Measurements from ENCODE around the gene C14orf39. TPM values are rescaled to one million over a fixed set of nuclear protein-coding genes. Genes with fewer than 3 reads are reported as not detected.
"Not testable (repeated sequence)": the region's sequence is repeated elsewhere in the genome, so short reads cannot be mapped to it uniquely, and the experiment has no call there.

The C14orf39 gene
- total RNA-seq, 1 experiment from 2014 or later, result 2.5 TPM

DNA sequence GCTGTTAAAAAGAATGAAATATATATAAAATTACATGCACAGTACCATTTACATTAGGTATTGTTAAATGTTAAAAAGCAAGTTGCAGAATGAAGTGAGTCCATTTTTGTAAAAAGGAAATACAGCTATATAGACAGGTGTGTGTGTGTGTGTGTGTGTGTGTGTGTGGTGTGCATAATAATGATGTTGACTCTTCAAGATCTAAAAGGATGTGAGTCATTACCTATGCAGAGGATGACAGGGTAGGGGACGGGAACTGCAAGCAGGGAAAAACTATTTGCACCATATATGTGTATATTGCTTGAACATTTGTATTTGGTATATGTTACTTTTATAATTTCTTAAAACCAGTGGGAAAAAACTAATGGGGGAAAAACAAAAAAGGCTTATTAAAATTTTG lies 3.1 kb downstream of the C14orf39 start:
- ATAC-seq, result no peak
- H3K9me3 Mint-ChIP-seq, result peaks cover 14% of the 10 kb centered on the region

GRCh38 chr14:60480248-60480647 lies 5.6 kb downstream of the C14orf39 start:
- POLR2A ChIA-PET; H3K27me3 Mint-ChIP-seq (ENCODE audit: low read depth); CTCF ChIA-PET; H3K4me1 Mint-ChIP-seq; DNase-seq (ENCODE audit: low spot score); H3K27ac Mint-ChIP-seq; ATAC-seq; H3K4me3 Mint-ChIP-seq: not testable (repeated sequence)
- H3K9me3 Mint-ChIP-seq, result peaks cover 26% of the 10 kb centered on the region
- peaks cover 17% of the 10 kb centered on the region for H3K36me3 Mint-ChIP-seq

More for the DNA sequence above, 3.1 kb downstream of the C14orf39 start:
- ChIA-PET POLR2A (no interaction called here), CTCF (no interaction called here)
- TF ChIP-seq ATF1 (CRISPR knock-in tag; IDR thresholded peaks at IDR 0.05) (no peak), RELA (CRISPR knock-in tag; IDR thresholded peaks at IDR 0.05; ENCODE audit: borderline replicate concordance) (no peak), TEAD4 (CRISPR knock-in tag; IDR thresholded peaks at IDR 0.05) (no peak), CREM (CRISPR knock-in tag; IDR thresholded peaks at IDR 0.05) (no peak), ZNF219 (CRISPR knock-in tag; IDR thresholded peaks at IDR 0.05; ENCODE audit: borderline replicate concordance) (no peak), ZNF423 (CRISPR knock-in tag; IDR thresholded peaks at IDR 0.05) (no peak), GABPB1 (CRISPR knock-in tag; IDR thresholded peaks at IDR 0.05) (no peak), NFE2L1 (CRISPR knock-in tag; IDR thresholded peaks at IDR 0.05) (no peak), MAX (CRISPR knock-in tag; IDR thresholded peaks at IDR 0.05) (no peak), ZNF532 (CRISPR knock-in tag; IDR thresholded peaks at IDR 0.05; ENCODE audit: borderline replicate concordance) (no peak), SOX15 (CRISPR knock-in tag; IDR thresholded peaks at IDR 0.05) (no peak), JUN (CRISPR knock-in tag; IDR thresholded peaks at IDR 0.05) (no peak)
- TF ChIP-seq, protein P1, sequence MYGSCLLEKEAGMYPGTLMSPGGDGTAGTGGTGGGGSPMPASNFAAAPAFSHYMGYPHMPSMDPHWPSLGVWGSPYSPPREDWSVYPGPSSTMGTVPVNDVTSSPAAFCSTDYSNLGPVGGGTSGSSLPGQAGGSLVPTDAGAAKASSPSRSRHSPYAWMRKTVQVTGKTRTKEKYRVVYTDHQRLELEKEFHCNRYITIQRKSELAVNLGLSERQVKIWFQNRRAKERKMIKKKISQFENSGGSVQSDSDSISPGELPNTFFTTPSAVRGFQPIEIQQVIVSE (CRISPR knock-in tag; IDR thresholded peaks at IDR 0.05; ENCODE audit: borderline replicate concordance), result no peak
- TF ChIP-seq, protein P2, sequence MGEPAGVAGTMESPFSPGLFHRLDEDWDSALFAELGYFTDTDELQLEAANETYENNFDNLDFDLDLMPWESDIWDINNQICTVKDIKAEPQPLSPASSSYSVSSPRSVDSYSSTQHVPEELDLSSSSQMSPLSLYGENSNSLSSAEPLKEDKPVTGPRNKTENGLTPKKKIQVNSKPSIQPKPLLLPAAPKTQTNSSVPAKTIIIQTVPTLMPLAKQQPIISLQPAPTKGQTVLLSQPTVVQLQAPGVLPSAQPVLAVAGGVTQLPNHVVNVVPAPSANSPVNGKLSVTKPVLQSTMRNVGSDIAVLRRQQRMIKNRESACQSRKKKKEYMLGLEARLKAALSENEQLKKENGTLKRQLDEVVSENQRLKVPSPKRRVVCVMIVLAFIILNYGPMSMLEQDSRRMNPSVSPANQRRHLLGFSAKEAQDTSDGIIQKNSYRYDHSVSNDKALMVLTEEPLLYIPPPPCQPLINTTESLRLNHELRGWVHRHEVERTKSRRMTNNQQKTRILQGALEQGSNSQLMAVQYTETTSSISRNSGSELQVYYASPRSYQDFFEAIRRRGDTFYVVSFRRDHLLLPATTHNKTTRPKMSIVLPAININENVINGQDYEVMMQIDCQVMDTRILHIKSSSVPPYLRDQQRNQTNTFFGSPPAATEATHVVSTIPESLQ (CRISPR knock-in tag; IDR thresholded peaks at IDR 0.05), result no peak
- TF ChIP-seq, protein P3, sequence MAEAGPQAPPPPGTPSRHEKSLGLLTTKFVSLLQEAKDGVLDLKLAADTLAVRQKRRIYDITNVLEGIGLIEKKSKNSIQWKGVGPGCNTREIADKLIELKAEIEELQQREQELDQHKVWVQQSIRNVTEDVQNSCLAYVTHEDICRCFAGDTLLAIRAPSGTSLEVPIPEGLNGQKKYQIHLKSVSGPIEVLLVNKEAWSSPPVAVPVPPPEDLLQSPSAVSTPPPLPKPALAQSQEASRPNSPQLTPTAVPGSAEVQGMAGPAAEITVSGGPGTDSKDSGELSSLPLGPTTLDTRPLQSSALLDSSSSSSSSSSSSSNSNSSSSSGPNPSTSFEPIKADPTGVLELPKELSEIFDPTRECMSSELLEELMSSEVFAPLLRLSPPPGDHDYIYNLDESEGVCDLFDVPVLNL (CRISPR knock-in tag; IDR thresholded peaks at IDR 0.05; ENCODE audit: borderline replicate concordance, low read depth), result no peak
- TF ChIP-seq, protein P4, sequence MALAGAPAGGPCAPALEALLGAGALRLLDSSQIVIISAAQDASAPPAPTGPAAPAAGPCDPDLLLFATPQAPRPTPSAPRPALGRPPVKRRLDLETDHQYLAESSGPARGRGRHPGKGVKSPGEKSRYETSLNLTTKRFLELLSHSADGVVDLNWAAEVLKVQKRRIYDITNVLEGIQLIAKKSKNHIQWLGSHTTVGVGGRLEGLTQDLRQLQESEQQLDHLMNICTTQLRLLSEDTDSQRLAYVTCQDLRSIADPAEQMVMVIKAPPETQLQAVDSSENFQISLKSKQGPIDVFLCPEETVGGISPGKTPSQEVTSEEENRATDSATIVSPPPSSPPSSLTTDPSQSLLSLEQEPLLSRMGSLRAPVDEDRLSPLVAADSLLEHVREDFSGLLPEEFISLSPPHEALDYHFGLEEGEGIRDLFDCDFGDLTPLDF (CRISPR knock-in tag; IDR thresholded peaks at IDR 0.05), result no peak
- TF ChIP-seq, protein P5, sequence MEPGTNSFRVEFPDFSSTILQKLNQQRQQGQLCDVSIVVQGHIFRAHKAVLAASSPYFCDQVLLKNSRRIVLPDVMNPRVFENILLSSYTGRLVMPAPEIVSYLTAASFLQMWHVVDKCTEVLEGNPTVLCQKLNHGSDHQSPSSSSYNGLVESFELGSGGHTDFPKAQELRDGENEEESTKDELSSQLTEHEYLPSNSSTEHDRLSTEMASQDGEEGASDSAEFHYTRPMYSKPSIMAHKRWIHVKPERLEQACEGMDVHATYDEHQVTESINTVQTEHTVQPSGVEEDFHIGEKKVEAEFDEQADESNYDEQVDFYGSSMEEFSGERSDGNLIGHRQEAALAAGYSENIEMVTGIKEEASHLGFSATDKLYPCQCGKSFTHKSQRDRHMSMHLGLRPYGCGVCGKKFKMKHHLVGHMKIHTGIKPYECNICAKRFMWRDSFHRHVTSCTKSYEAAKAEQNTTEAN (CRISPR knock-in tag; IDR thresholded peaks at IDR 0.05), result no peak
- TF ChIP-seq, protein P6, sequence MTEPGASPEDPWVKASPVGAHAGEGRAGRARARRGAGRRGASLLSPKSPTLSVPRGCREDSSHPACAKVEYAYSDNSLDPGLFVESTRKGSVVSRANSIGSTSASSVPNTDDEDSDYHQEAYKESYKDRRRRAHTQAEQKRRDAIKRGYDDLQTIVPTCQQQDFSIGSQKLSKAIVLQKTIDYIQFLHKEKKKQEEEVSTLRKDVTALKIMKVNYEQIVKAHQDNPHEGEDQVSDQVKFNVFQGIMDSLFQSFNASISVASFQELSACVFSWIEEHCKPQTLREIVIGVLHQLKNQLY (CRISPR knock-in tag; IDR thresholded peaks at IDR 0.05), result no peak
- Mint-ChIP-seq H3K27ac (no peak overlapping the region), H3K27me3 (ENCODE audit: low read depth) (no peaks in the 10 kb centered on the region; the same call in 1 of the 2 replicates), H3K36me3 (peaks cover 13% of the 10 kb centered on the region), H3K4me3 (no peak overlapping the region), H3K4me1 (peaks cover 3% of the 10 kb centered on the region; the same call in 1 of the 2 replicates)
- no peak for DNase-seq (ENCODE audit: low spot score)

All from WTC11 (cell line).